HepG2 (cell line): Measurements from ENCODE around the gene TPST2. TPM values are rescaled to one million over a fixed set of nuclear protein-coding genes. Genes with fewer than 3 reads are reported as not detected.

Source experiments
- ATAC-seq: fragments of 200-7000 bp; cut with Tn5 transposase; 3 replicates; pipeline ENCODE4 v1.9.1; 2020; ENCODE audit warnings: mild to moderate bottlenecking, moderate library complexity
- BruUV-seq: library from RNA; stranded (reverse); fragments of 400-500 nt; replicated peaks from 2 replicates; lab custom pipeline; 2021; lab: Mats Ljungman, UMichigan
- CTCF ChIA-PET: fragments of 300-600 bp; formaldehyde crosslinking; extraction: SDS; loops from one replicate; lab custom pipeline; 2021; ENCODE audit warnings: low total read pairs, inconsistent platforms, low intra/inter-chr PET ratio; lab: Yijun Ruan, JAX
- POLR2A ChIA-PET: fragments of 350-600 bp; sonication (Branson Sonifier 250); formaldehyde crosslinking; loops from one replicate; lab custom pipeline; 2020; ENCODE audit warnings: antibody characterized with exemption, inconsistent platforms; lab: Yijun Ruan, JAX
- DNase-seq: peaks from one replicate; pipeline ENCODE4 v3.0.0-alpha.2; 2015; ENCODE audit warnings: low spot score
- FAIRE-seq: peaks from 3 replicates; lab custom pipeline; 2011; peaks lifted over from hg19 to GRCh38; lab: Jason Lieb, UNC
- H2AFZ ChIP-seq: one replicate; pipeline ENCODE4 v1.6.1; 2011; ENCODE audit warnings: low read length, inconsistent platforms
- H3K27ac ChIP-seq: fragments of 300-600 bp; 3 replicates; pipeline ENCODE4 v1.8.0; 2011; ENCODE audit warnings: mixed run types, mild to moderate bottlenecking, mixed read lengths, low read length, inconsistent platforms; ENCODE audit not compliant: insufficient read depth; ENCODE audit errors: extremely low read length
- H3K27me3 ChIP-seq, 2 experiments: fragments of 200-600 bp in 1 of 2; 2 replicates in 1 of 2; 3 replicates in 1 of 2; pipeline versions ENCODE4 v1.6.0 to v1.8.0; 2011; ENCODE audit warnings: low read length in 2 of 2, mild to moderate bottlenecking in 2 of 2, moderate library complexity in 2 of 2, inconsistent platforms in 1 of 2; ENCODE audit not compliant: insufficient read depth in 2 of 2, control insufficient read depth in 1 of 2
- H3K36me3 ChIP-seq, 2 experiments: fragments of 200-600 bp in 1 of 2; replicated peaks in 1 of 2; 2 replicates in 1 of 2; 3 replicates in 1 of 2; pipeline versions ENCODE4 v1.5.1 to v1.8.0; 2011; ENCODE audit warnings: low read length in 2 of 2, inconsistent platforms in 1 of 2; ENCODE audit not compliant: insufficient read depth in 2 of 2, control insufficient read depth in 1 of 2
- H3K4me1 ChIP-seq: 2 replicates; pipeline ENCODE4 v1.5.1; 2012; ENCODE audit warnings: low read length, inconsistent platforms; ENCODE audit not compliant: insufficient read depth
- H3K4me2 ChIP-seq: 2 replicates; pipeline ENCODE4 v1.6.0; 2011; ENCODE audit warnings: low read depth, low read length, inconsistent platforms
- H3K4me3 ChIP-seq, 3 experiments: fragments of 200-600 bp in 1 of 3; sonication (generic), shearing (Covaris generic) in 1 of 3; replicated peaks in 1 of 3; 2 replicates each; pipeline ENCODE4 v1.5.1; 2011 to 2016; ENCODE audit warnings: low read length in 3 of 3, inconsistent platforms in 2 of 3, low read depth in 2 of 3, mild to moderate bottlenecking in 2 of 3, control low read depth in 1 of 3, mixed read lengths in 1 of 3; ENCODE audit not compliant: insufficient read depth in 1 of 3
- H3K79me2 ChIP-seq: one replicate; pipeline ENCODE4 v1.6.1; 2011; ENCODE audit warnings: low read length, inconsistent platforms; ENCODE audit not compliant: insufficient read depth
- H3K9ac ChIP-seq: 2 replicates; pipeline ENCODE4 v1.6.0; 2011; ENCODE audit warnings: mild to moderate bottlenecking, low read depth, low read length, inconsistent platforms; ENCODE audit not compliant: insufficient read depth
- H3K9me3 ChIP-seq: 2 replicates; pipeline ENCODE4 v1.5.1; 2012; ENCODE audit warnings: mild to moderate bottlenecking, low read length
- H4K20me1 ChIP-seq: 2 replicates; pipeline ENCODE4 v1.6.0; 2011; ENCODE audit warnings: inconsistent platforms, mild to moderate bottlenecking, low read length, moderate library complexity; ENCODE audit not compliant: insufficient read depth
- ATM ChIP-seq: fragments of 450-650 bp; IDR thresholded peaks from 2 replicates; pipeline ENCODE4 v1.7.1; 2017; ENCODE audit warnings: mild to moderate bottlenecking, borderline replicate concordance
- BORCS8-MEF2B ChIP-seq: sonication (generic); formaldehyde crosslinking; IDR thresholded peaks from 2 replicates; pipeline ENCODE4 v1.8.0; 2022; ENCODE audit warnings: mild to moderate bottlenecking, missing genetic modification reagents
- BRCA1 ChIP-seq: sonication (generic); formaldehyde crosslinking; IDR thresholded peaks from 2 replicates; pipeline ENCODE4 v1.4.0; 2020; ENCODE audit warnings: missing genetic modification reagents
- CEBPB ChIP-seq: IDR thresholded peaks from 2 replicates; pipeline ENCODE4 v1.6.1; 2011; ENCODE audit warnings: low read depth, low read length, improper control_type of control experiment, borderline replicate concordance
- DNMT1 ChIP-seq: sonication (generic); formaldehyde crosslinking; IDR thresholded peaks from 2 replicates; pipeline ENCODE4 v1.5.1; 2020; ENCODE audit warnings: mild to moderate bottlenecking, missing genetic modification reagents
- EP300 ChIP-seq, 3 experiments: sonication (generic) in 1 of 3; formaldehyde crosslinking in 1 of 3; IDR thresholded peaks; 2 replicates each; pipeline versions ENCODE4 v1.5.1 to v1.6.1; 2011 to 2020; ENCODE audit warnings: low read depth in 2 of 3, low read length in 2 of 3, borderline replicate concordance in 1 of 3, improper control_type of control experiment in 1 of 3, mild to moderate bottlenecking in 1 of 3, missing genetic modification reagents in 1 of 3, moderate library complexity in 1 of 3
- ISX ChIP-seq: sonication (generic); formaldehyde crosslinking; conservative IDR thresholded peaks from 2 replicates; pipeline ENCODE4 v1.5.0; 2020; ENCODE audit warnings: missing genetic modification reagents
- KDM5A ChIP-seq: fragments of 200-600 bp; sonication (generic); IDR thresholded peaks from 2 replicates; pipeline ENCODE4 v1.7.0; 2018; ENCODE audit warnings: antibody characterized with exemption, mild to moderate bottlenecking, low read length, borderline replicate concordance
- RELA ChIP-seq: sonication (generic); formaldehyde crosslinking; IDR thresholded peaks from 2 replicates; pipeline ENCODE4 v1.4.0; 2020; ENCODE audit warnings: missing genetic modification reagents
- SP140L ChIP-seq: sonication (generic); formaldehyde crosslinking; IDR thresholded peaks from 2 replicates; pipeline ENCODE4 v1.4.0; 2020; ENCODE audit warnings: missing genetic modification reagents, borderline replicate concordance
- ZNF234 ChIP-seq: sonication (generic); formaldehyde crosslinking; conservative IDR thresholded peaks from 2 replicates; pipeline ENCODE4 v1.5.1; 2020; ENCODE audit warnings: mild to moderate bottlenecking, missing genetic modification reagents
- ZNF337 ChIP-seq: sonication (generic); formaldehyde crosslinking; IDR thresholded peaks from 2 replicates; pipeline ENCODE4 v1.5.1; 2020; ENCODE audit warnings: missing genetic modification reagents, low read depth, mild to moderate bottlenecking, borderline replicate concordance
- ZNF737 ChIP-seq: sonication (generic); formaldehyde crosslinking; IDR thresholded peaks from 2 replicates; pipeline ENCODE4 v1.5.0; 2020; ENCODE audit warnings: missing genetic modification reagents, mild to moderate bottlenecking, borderline replicate concordance
- ZNF780A ChIP-seq: sonication (generic); formaldehyde crosslinking; IDR thresholded peaks from 2 replicates; pipeline ENCODE4 v1.8.0; 2022; ENCODE audit warnings: mild to moderate bottlenecking, missing genetic modification reagents, moderate library complexity
- WGBS: methylation state at CpG from one replicate; pipeline ENCODE4 v1.1.6; 2017; ENCODE audit warnings: low lambda C conversion rate; 5-methylcytosine and 5-hydroxymethylcytosine counted together
- in situ Hi-C: cut with HindIII; loops from 2 replicates; pipeline ENCODE4 v1.10.0; 2017; ENCODE audit warnings: low pct_unique_long_range_greater_than_20kb; ENCODE audit not compliant: extremely low pct_ligation_motif_present
- intact Hi-C: fragments of 100-400 bp; cut with micrococcal nuclease; formaldehyde crosslinking; loops from one replicate; pipeline ENCODE4 v1.10.0; 2022; ENCODE audit not compliant: unreplicated experiment
- polyA plus RNA-seq, 8 experiments: library from polyadenylated mRNA; depleted of rRNA in 3 of 8; stranded (reverse) in 7 of 8; unstranded in 1 of 8; fragments of >200 nt; fragmentation: Illumina TruSeq in 4 of 8; extraction: Trizol in 4 of 8; gene quantifications; 2 replicates each; pipeline versions ENCODE4 v1.2.1 to v1.2.3, GENCODE V29; 2011 to 2016; ENCODE audit warnings: low read depth in 4 of 8, missing spikeins in 1 of 8, mixed read lengths in 1 of 8; ENCODE audit not compliant: insufficient read depth in 1 of 8
- total RNA-seq, 5 experiments: library from RNA; depleted of rRNA; stranded (reverse); fragments of >200 nt; fragmentation: Illumina TruSeq; extraction: Trizol; gene quantifications; 2 replicates each; pipeline ENCODE4 v1.2.3, GENCODE V29; 2016; ENCODE audit warnings: low read depth in 1 of 5

TPST2 gene
- total and polyA plus RNA-seq, 2 of the 13 experiments (the other 11 are each of a cell fraction or from before 2014, with no cell fraction given): 15.2 to 23.8 TPM

DNA sequence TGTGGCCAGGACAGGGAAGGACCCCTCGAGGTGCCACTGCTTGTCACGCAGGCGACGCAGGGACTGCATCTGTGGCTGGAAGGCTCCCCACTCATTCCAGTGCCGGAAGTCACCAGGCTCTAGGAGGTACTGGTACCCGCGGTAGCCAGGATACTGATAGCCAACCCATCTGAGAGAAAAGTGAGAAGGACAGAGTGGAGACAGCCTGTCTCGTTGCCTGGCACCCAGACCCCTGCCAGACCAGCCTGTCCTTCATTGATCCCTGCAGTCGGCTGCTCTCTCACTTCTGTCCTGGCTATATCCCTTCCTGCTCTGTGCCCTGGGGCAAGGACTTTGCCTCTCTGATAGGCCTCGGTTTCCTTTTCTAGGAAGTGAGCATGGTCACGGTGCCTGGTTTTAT lies 9.6 kb upstream of the TPST2 start:
- Histone ChIP-seq H3K4me3 (no peak overlapping the region), H3K9me3 (no peaks in the 10 kb centered on the region), H4K20me1 (no peaks in the 10 kb centered on the region), H3K4me2 (no peak overlapping the region), H3K36me3 (no peaks in the 10 kb centered on the region), H3K27me3 (peaks cover 0 to 13% of the 10 kb centered on the region in 2 experiments; a peak in 2 of 5 replicates), H3K79me2 (no peaks in the 10 kb centered on the region), H3K4me1 (no peaks in the 10 kb centered on the region), H3K27ac (no peak overlapping the region), H2AFZ (no peak overlapping the region), H3K9ac (no peak overlapping the region)
- WGBS: 13% methylated on average over 5 of the region's 11 CpGs
- intact Hi-C loops: no loop called here
- DNase-seq (no peak), ATAC-seq (no peak), FAIRE-seq (no peak)
- ChIA-PET CTCF (no interaction called here), POLR2A (no interaction called here)
- TF ChIP-seq SP140L (no peak), DNMT1 (CRISPR knock-in tag) (no peak), ISX (no peak), ZNF780A (CRISPR knock-in tag) (no peak), ZNF737 (CRISPR knock-in tag) (no peak), ZNF337 (CRISPR knock-in tag) (no peak), CEBPB (no peak), RELA (CRISPR knock-in tag) (no peak), ATM (no peak), EP300 (IDR thresholded peaks at IDR 0.05; ENCODE audit: low read depth in 2 of 2, low read length in 2 of 2) (no peak), EP300 (CRISPR knock-in tag; IDR thresholded peaks at IDR 0.05; ENCODE audit: borderline replicate concordance) (no peak), BRCA1 (CRISPR knock-in tag) (no peak), KDM5A (no peak), ZNF234 (CRISPR knock-in tag) (no peak), BORCS8-MEF2B (CRISPR knock-in tag) (no peak)
- no TSS peak for BruUV-seq
- in situ Hi-C loops: no loop called here
